HG03039 (cell line): ENCODE data around the gene NTM.

Source experiments
- ATAC-seq: cut with Tn5 transposase; IDR thresholded peaks from one replicate; pipeline ENCODE4 v1.9.1; 2021; ENCODE audit warnings: mild to moderate bottlenecking, moderate library complexity; ENCODE audit not compliant: unreplicated experiment

NTM gene

DNA sequence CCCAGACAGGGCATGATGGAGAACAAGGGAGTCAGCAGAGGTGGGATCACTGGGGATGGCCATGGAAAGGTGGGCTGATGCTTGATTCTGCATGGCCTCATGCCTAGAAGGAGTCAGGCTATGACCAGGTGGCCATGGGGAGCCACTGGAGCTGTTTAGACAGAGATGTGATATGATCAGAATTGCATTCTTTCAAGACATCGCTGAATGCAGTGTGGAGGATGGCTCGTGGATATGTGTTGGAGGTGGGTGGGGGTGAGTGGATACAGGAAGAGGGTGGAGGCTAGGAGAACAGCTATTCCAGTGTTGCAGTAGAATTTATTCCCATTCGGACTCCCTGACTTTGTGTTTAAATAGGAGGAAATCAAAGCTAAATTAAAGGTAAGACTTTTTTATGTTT is 841.1 kb downstream of the NTM start:
- ATAC-seq: no peak

DNA sequence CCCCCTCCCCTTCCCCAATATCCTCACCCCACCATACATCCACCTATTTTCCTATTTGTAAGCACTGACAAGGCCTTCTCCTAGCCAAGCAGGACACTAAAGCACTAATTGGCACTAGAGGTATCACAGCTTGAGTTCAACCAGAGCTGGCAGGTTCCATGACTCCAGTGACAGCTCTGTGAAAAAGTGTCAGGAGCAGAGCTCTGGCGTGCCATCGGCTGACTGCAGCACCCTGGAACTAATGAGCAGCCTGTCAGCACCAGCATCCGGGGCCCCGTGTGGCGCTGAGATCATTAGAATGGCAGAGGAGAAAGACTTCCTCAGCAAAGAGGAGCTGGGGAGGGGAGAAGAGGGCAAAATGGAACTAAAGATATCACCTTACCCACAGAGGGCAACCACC is 847.4 kb downstream of the NTM start:
- no peak for ATAC-seq

DNA sequence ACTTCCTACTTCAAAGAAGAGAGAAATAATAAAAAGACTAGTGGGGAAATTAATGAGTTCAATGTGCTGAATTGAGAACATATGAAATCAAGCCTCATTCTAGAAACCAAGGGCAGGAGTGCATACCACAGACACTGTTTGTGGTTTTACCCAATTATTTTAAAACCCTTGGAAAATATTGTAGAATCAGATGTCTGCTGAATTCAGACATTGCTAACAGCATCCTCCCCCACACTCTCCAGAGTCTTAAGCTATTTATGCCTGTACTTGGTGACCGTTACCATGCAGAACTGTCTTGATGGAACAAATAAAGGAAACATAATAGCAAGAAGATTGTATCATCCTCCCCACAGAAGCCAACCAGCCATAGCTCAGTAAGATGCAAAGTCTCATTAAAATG is 850.1 kb downstream of the NTM start:
- ATAC-seq: no peak

- ATAC-seq: no peak
These were observed 851.9 kb downstream of the NTM start for GRCh38 chr11:132222345-132222744.

DNA sequence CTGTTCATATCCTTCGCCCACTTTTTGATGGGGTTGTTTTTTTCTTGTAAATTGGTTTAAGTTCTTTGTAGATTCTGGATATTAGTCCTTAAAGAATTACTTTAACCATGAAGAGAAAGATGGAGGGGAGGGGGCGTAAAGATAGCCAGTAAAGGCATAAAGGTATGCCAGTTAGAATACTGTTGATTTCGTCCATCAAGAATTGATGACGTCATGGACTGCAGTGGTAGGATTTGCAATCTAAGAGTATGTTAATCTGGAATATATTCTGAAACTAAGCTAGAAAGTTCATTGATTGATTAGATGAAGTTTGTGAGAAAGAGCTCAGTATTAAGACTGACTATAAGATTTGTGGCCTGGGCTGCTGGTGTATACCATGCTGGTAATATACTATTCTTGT is 856.1 kb downstream of the NTM start:
- ATAC-seq: no peak

DNA sequence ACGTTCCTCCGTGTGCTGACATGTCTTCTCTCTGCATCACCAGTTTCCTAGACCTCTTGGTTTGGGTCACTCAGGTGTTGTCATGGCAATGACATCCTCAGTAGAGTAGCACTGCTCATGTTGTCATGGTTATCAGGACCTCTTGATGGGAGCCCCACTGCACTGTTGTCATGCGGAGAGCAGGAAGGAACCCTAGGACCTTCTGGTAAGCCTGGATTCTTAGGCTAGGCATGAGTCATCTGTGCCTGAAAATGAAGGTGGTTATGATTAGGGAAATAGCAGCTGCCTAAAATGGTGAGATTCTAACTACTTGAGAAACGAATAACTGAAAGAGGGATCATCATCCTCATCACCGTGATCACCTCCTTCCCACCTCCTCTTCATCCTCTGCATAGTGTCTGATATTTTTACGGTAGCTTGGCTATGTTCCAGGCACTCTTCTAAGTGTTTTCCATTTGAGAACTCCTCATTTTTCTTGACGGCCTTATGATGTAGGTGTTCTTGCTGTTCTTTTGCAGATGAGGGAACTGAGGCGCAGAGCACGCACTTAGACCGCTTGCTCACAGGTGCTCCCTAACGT is 858.4 kb downstream of the NTM start:
- no peak for ATAC-seq

DNA sequence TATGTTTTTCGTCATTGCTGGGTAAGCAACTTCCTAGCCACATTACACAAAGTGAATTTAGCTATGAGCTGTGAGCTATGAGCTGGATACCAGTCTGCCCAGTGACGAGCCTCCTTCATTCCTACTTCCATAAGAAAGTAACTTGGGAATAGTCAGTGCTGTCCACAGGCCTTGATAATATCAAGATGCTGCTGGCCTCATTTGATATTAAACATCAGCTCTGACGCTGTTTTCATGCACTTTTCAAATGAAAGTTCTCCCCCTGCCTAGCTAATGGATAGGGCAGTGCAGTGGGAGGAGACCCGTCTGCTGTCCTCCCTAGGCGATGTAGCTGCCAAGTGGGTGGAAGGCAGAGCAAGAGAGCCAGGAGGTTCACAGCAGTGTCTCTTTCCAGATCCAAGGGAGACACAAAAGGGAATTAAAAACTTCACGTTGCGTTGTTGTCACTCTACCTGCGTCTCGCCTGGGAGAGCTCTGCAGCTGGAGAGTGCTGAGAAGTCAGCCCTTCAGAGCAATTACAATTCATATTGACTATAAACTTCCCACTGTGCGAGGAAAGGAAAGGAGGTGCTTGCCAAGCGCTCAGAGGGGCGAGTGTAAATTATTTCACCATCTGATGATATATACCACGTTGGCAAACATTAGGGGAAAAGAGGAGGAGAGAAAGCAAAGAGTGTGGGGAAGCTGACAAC is 861.4 kb downstream of the NTM start:
- no peak for ATAC-seq

DNA sequence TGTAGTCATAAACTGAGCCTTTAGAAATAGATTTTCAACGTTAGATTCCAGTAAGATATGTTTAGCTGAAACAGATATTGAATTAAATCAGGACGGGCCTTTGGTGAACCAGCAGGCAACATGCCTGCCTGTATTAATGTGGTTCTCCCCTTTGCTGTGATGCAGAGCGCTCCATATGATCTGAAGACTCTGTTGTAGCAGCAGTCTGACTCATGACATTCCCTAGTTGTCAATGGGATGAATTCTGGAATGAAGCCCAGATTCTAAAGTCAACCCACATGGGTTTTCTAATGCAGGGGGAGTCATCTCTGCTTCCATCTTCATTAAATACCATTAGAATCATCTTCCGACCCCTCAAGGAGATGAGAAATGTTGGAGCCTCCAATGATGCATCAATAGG is 864.5 kb downstream of the NTM start:
- ATAC-seq: no peak

- ATAC-seq: no peak
These were observed 867.4 kb downstream of the NTM start for GRCh38 chr11:132237781-132238180.

DNA sequence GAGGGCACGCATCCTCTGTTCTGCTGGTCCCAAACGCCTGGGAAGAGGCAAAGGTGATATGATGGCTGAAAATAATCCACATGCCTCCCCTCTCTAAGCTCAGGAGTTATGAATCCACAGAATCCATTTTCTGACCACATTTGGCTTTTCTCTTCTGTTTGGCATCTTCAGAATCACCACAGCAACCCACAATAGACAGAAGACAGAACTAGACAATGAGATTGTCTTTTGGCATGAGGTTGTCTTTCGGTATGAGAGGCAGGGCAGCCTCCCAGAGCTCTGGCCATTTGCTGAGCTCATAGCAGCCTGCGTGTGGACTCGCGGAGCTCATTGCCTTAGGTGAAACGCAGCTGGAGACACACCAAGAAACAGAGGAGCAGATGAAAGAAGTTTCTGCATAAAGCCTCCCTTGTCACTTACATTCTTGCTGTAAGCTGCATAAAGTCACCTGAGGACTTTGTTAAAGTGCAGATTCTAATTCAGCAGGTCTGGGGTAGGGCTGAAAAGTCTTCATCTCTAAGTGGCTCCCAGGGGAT is 868.0 kb downstream of the NTM start:
- no peak for ATAC-seq

- ATAC-seq: no peak
These were observed 870.0 kb downstream of the NTM start for GRCh38 chr11:132240374-132240773.

- no peak for ATAC-seq
These were observed 872.2 kb downstream of the NTM start for GRCh38 chr11:132242632-132243031.

- no peak for ATAC-seq
These were observed 874.4 kb downstream of the NTM start for GRCh38 chr11:132244846-132245245.

- ATAC-seq: no peak
These were observed 875.3 kb downstream of the NTM start for GRCh38 chr11:132245403-132246385.

GRCh38 chr11:132248580-132248979 is 878.2 kb downstream of the NTM start:
- ATAC-seq: no peak

DNA sequence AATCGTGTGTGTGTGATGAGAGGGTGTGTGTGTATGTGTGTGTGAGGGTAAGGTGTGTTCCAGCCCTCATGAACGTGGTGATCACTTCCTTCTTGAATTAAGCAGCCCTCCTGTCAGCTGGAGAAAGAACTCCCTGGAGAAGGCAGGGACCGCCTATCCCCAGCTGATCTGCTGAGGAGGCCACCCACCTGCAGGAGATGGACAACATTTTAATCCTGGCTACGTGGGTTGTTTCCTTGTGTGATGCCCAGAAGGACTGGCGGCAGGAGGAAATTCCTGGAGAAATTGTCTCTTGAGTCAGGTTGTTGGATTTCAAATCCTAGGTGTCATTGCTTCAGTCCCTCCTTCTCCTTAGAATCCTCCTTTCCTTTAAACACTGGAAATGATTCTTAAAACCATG is 878.8 kb downstream of the NTM start:
- ATAC-seq: no peak

DNA sequence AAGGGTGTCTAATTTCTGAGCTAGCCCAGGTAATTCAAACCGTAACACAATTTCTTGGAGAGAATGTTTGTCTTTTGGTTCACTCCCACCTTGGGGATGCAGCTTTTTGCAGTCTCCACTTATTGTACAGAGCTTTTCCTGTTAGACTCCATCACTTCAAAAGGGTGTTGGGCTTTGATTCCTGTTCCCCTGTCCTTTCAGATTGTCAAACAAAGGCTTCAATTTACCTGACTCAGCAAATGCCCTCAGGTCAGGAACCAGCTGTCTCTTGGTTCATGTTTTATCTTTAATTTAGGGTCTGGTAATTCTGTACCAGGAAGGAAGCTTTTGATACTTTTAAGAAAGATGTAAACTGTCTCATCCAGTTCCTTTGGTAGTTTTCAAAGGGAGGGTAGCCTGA is 880.6 kb downstream of the NTM start:
- no peak for ATAC-seq

DNA sequence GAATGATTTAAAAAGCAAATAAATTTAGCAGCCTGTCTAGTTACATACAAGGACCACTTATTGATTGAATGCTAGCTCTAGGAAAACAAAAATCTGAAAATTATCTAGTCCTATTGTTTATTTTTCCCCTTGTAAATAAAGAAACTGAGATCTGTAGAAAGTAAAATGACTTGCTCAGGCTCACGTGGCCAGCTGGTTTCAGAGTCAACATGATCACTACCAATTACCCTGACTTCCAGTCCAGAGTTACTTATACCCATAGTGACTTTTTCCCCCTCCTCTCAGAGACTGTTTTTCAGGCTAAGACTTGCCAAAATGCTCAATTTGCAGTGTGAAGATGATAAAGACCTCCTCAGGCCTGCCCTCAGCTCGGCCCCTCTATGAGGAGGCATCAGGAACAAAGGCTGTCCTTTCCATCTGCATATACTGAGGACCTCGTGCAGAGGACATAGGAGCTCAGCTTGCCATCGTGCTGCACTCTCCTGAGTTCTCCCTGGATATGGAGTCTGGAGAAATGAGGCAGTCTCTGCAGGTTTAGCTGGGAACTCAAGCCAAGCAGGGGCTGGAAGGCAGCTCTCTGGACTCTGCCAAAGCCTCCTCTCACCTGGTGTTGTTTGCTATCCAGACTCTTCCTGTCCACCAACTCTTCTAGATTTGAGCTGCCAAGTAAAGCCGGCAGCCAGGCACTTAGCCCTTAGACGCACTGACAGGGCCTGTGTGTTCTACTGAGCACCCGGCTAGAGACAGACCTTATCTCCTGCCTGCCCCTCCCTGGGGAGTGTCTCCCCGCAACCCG is 883.3 kb downstream of the NTM start:
- no peak for ATAC-seq

DNA sequence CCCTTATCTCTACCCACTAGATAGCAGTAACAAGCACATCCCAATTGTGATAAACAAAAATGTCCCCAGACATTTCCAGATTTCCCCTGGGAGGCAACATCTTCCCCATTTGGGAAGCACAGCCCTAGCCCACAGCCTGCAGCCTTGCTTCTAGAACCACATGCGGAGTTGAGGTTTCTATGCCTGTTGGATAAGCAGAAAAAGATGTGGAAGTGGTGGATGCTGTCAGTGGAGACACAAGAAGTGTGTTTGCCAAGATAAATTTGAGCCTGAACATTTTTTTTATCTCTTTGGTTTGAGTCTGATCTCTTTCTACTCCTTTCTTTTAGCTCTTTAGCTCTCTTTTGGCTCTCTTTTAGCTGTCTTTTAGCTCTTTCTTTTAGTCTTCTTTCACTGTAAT is 884.5 kb downstream of the NTM start:
- ATAC-seq: no peak

DNA sequence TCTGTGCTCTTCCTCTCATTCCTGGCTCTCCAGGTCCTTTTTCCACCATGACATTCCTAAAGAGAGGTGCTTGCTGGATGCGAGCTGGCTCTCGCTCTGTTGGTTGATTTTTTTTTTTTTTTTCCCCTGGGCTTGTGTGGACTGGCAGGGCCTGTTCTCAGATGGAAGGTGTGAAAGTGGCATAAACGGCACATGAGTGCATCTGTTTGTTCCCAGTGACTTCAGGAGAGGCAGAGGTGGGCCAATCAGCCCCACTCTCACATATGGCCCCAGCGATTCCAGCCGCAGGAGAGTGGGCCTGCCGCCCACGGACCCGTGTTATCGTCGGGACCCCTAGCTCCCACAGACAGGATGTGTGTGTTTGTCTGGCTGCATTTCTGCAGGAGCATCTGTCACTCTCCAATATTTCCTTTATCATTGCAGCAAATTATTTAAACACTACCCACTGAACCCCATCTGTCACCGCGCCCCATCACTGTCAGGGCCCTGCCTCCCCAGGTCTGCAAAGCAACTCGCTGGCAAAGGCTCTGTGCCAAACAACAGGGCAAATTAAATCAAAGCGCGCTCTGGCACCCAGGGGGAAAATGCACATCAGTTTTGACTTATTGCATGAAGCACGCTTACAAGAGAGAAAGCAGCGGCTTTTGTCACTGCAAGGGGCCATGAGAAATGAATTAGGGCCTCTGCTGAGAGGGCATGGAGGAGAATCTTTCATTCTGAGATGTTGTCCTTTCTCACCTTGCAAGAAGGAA is 886.3 kb downstream of the NTM start:
- no peak for ATAC-seq
